Measurements from ENCODE around the gene XKR7.

Gene XKR7

DNA sequence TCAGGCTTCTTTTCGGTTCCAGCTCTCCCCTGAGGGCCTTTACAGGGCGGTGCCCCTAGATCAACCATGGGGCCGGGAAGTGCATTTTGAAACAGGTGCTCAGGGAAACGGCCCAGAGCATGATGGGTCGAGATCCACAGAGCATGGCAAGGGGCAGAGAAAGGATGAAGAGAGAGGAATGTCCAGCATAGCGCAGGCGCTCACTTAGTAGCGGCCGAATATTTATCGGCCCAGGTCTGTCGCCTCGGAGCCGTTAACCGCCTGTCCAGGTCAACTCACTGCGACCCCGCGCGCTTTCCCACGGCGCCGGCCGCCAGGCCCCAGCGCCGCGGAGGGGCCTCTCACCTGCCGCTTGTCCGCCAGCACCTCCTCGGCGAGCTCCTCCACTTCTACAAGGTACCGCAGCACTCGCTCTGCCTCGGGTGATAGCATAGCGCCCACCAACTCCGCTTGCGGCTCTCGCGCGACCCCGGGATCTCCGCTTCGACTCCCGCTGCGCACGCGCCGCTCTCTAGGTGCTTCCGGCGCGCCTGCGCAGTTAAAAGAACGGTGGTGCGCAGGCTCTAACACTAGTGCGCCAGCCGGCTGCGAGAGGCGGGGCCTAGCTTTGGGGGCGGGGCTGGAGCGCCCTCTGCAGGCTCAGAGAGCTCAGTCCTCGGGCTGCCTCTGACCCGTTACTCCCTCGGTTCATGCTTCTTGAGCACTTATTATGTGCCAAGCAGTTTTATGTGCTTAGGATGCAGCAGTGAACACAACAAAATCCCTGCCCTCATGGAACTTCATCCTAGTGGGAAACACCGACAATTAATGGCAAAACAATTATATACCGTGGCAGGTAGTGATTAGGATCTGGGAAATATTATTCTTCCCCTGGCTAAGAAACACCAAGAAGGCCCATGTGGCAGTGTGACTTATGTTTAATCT lies 16.2 kb upstream of the XKR7 start, which contains the start of gene PDRG1:
PDRG1 (minus strand) TSS at position 517 of the 924 bp plus-strand sequence; CDS start at position 432, 85 bp downstream.
- Mint-ChIP-seq H3K27me3 (peaks cover 24% of the 10 kb centered on the region), H3K36me3 (peaks cover 29% of the 10 kb centered on the region), H3K27ac (peak within 1 kb of the TSS; percentile 88), H3K4me3 (peak within 1 kb of the TSS; percentile 93), H3K4me1 (peaks cover 27% of the 10 kb centered on the region), H3K9me3 (peaks cover 4% of the 10 kb centered on the region)
- DNase-seq: peak; percentile 97
- CTCF ChIA-PET: interaction anchor here (0.7 to 4.8 kb wide), 19 partner anchors 8 to 139 kb away, joined by 3 to 55 read pairs (median 5); no protein-coding TSS in a partner anchor

DNA sequence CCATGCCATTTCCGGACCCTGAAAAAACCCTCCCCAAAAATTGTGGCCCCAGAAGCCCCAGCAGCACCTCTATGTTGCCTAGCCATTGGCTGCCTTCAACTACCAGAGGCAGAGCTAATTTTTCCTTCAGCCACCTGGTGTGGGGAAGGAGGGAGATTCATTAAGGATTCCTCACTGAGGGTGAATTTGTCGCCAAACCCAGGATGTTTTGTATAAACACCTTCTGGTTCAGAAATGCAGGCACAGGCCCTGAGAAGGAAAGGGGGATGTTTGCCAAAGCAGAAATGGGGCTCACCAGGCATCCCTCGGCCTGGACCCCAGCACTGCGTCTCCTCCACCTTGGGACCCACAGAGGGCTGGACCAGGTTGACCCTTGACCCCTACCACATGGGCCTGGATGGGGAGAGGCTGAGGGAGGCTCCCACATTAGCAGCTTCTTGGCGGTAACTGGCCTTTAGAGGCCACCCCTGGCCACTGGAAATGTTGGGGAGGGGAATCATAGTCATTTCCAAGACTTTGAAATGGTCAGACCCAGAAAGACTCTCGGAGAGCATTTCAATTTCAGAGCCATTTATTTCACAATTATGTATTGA lies 14.3 kb upstream of the XKR7 start:
- Mint-ChIP-seq H3K9me3 (no peaks in the 10 kb centered on the region), H3K4me1 (peaks cover 27% of the 10 kb centered on the region), H3K36me3 (peaks cover 15% of the 10 kb centered on the region), H3K27ac (no peak overlapping the region), H3K4me3 (no peak overlapping the region), H3K27me3 (peaks cover 25% of the 10 kb centered on the region)
- no peak for DNase-seq
- CTCF ChIA-PET: interaction anchor here (2.1 to 4.8 kb wide), 5 partner anchors 13 to 131 kb away, joined by 7 to 55 read pairs (median 12); no protein-coding TSS in a partner anchor

DNA sequence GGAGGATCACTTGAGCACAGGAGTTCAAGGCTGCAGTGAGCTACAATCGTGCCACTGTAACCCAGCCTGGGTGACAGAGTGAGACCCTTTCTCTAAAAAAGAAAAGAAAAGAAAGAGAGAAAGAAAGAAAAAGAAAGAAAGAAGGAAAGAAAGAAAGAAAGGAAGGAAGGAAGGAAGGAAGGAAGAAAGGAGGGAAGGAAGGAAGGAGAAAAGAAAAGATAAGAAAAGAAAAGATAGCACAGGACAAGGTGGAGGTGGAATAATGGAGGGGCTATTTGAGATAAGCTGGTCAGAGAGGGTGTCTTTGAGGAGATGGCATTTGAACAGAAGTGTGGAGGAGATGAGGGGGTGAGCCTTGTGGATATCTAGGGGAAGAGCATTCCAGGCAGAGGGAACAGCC lies 13.5 kb upstream of the XKR7 start:
- Mint-ChIP-seq H3K4me3 (no peak overlapping the region), H3K27me3 (peaks cover 34% of the 10 kb centered on the region), H3K4me1 (peaks cover 24% of the 10 kb centered on the region), H3K36me3 (peaks cover 10% of the 10 kb centered on the region), H3K9me3 (no peaks in the 10 kb centered on the region), H3K27ac (no peak overlapping the region)
- no peak for DNase-seq
- CTCF ChIA-PET: interaction anchor here (1.3 to 1.5 kb wide), 2 partner anchors 102 to 108 kb away, joined by 4 read pairs; no protein-coding TSS in a partner anchor

DNA sequence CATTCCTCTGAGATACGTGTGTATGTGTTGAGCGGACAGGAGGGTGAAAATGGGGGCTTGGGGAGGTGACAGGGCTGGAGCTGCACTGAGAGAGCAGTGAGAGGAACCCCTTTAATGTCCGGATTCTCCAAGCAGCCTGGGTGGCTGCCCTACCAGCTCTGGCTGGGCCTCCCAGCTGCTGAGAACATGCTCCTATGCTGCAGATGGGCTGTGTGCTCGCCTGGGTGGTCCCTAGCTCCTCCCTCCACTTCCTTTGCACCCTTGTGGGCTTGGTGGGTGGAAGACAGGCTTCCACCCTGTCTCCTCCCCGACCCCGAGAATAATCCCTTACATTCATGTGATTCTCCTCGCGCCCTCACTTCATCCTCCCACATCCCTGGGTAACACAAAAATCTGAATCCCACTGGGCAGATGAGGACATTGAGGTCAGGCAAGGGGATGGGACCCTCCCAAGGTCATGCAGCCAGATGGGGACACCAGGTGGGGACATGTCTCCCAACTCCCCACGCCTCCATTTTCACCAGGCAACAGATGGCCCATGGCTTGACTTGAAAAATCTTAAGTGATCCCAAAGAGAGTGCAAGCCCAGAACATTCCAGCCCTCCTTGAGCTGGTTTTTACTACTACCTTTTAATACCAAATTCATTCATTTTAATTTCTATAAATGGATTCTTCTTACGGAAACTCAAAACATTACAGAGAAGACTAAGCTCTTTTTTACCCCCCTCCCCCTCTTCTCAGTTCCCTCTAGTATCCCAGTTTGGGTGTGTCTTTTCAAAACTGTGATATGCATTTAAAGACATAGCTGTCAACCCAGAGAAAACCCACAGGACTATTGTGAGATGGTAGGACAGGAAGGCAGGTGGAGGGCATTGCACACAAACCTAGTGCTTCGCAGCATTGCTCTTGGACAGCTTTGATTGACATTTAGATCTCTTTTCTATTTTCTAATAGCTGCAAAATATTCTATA lies 11.1 kb upstream of the XKR7 start:
- Mint-ChIP-seq H3K27ac (no peak overlapping the region), H3K9me3 (no peaks in the 10 kb centered on the region), H3K4me1 (peaks cover 4% of the 10 kb centered on the region), H3K27me3 (peaks cover 49% of the 10 kb centered on the region), H3K4me3 (no peak overlapping the region), H3K36me3 (peaks cover under 1% of the 10 kb centered on the region)
- CTCF ChIA-PET: interaction anchor here (0.8 to 1.3 kb wide), 2 partner anchors 104 to 123 kb away, joined by 3 to 4 read pairs; no protein-coding TSS in a partner anchor
- DNase-seq: no peak

DNA sequence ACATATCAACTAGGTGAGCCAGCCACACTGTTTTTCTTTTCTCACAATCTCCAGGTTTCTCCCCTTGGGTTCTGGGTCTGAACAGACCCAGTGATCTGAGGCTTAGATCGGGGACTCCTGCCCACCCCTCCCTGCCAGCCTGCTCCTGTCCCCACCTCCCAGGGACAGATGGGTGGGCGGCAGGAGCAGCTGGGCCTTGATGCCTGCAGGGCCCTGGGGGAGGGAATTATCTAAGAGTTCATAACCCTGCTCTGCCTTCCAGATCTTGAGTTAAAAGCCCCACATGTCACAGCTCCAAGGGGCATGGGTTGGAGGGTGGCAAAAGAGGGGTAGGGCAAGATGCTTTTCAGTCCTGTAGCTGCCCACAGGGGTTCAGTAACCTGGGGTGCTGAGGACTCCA lies 5.2 kb upstream of the XKR7 start:
- no peak overlapping the region for H3K27ac Mint-ChIP-seq
- DNase-seq: no peak
- no peak overlapping the region for H3K4me3 Mint-ChIP-seq
- H3K9me3 Mint-ChIP-seq: no peaks in the 10 kb centered on the region
- no peaks in the 10 kb centered on the region for H3K36me3 Mint-ChIP-seq
- CTCF ChIA-PET: no interaction called here
- peaks cover 4% of the 10 kb centered on the region for H3K4me1 Mint-ChIP-seq
- H3K27me3 Mint-ChIP-seq: peaks cover 67% of the 10 kb centered on the region

DNA sequence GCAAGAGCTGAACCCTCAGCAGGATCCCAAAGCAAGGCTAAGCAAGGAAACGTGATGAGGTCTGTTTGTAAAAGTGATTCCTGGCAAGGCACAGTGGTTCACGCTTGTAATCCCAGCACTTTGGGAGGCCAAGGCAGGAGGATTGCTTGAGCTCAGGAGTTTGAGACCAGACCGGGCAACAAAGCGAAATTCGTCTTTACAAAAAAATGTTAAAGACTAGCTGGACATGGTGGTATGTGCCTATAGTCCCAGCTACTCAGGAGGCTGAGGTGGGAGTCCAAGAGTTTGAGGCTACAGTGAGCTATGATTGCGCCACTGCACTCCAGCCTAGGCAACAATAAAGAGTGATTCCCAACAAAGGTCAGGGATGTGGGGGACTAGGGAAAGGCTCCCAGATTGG lies 4.1 kb upstream of the XKR7 start:
- no peak for DNase-seq
- Mint-ChIP-seq H3K9me3 (no peaks in the 10 kb centered on the region), H3K36me3 (no peaks in the 10 kb centered on the region), H3K27ac (no peak overlapping the region), H3K4me1 (peaks cover 8% of the 10 kb centered on the region), H3K27me3 (peaks cover 75% of the 10 kb centered on the region), H3K4me3 (no peak overlapping the region)
- CTCF ChIA-PET: interaction anchor here (1.0 kb wide), 1 partner anchor 108 kb away, joined by 3 read pairs; no protein-coding TSS in a partner anchor

DNA sequence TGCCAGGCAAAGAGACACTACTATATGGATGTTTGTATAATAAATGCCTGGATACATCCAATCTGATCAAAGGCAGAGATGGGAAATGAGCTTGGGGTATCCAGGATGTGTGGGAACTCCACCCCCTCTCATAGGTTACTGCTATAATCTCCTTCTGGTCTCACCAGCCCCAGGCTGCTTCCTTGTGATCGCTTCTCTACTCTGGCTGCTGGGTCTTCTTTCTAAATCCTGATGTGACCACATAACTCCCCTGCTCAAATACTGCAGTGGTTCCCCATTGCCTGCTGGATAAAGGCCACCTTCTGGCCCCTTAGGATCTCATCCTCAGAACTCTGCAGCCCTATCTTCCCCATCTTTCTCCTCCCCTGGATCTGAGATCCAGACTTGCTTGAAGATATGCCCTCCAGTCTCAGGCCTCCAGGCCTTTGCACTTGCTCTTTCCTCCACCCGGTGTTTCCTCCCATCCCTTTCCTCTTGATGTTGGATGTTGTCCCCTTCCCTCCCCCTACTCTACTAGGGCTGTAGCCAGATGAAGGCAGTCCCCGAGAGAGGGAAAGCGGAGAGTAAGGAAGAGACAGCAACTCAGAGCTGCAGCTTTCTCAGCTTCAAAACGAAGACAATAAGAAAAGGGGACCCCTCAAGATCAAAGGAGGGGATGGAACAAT lies 828 bp upstream of the XKR7 start:
- Mint-ChIP-seq H3K36me3 (no peaks in the 10 kb centered on the region), H3K9me3 (no peaks in the 10 kb centered on the region), H3K4me3 (peak overlapping the region; percentile 46), H3K27me3 (peaks cover 75% of the 10 kb centered on the region), H3K4me1 (peaks cover 10% of the 10 kb centered on the region), H3K27ac (no peak overlapping the region)
- CTCF ChIA-PET: interaction anchor here (1.0 to 1.5 kb wide), 2 partner anchors 14 to 59 kb away, joined by 3 to 7 read pairs; partner anchors contain the start of gene PDRG1
- no peak for DNase-seq

DNA sequence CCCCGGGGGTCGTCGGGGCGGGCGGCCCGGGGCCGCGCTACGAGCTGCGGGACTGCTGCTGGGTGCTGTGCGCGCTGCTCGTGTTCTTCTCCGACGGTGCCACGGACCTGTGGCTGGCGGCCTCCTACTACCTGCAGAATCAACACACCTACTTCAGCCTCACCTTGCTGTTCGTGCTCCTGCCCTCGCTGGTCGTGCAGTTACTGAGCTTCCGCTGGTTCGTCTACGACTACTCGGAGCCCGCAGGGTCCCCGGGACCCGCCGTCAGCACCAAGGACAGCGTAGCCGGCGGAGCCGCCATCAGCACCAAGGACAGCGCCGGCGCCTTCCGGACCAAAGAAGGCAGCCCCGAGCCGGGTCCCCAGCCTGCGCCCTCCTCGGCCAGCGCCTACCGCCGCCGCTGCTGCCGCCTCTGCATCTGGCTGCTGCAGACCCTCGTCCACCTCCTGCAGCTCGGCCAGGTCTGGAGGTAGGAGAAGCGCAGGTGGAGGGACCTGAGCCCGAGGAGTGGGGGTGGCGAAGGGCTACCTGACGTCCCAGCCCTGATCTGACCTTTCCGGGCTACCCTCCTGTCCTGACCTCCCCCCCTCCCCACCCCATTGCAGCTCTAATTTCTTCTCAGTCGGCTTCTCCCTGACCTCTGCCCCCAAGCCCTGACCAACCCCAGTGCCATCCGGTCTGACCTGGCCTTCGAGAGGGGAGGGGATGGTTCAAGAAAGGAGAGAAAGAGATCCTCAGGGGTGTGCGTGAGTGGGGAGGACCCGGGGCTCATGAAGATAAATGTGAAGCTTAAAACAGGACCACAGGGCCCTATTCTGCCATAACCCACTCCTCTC lies 558 bp downstream of the XKR7 start:
- H3K27ac Mint-ChIP-seq: no peak overlapping the region
- H3K36me3 Mint-ChIP-seq: no peaks in the 10 kb centered on the region
- H3K4me3 Mint-ChIP-seq: peak overlapping the region; percentile 81
- peaks cover 10% of the 10 kb centered on the region for H3K4me1 Mint-ChIP-seq
- peak; percentile 91 for DNase-seq
- peaks cover 70% of the 10 kb centered on the region for H3K27me3 Mint-ChIP-seq
- H3K9me3 Mint-ChIP-seq: no peaks in the 10 kb centered on the region
- CTCF ChIA-PET: interaction anchor here (1.0 to 1.3 kb wide), 2 partner anchors 58 to 122 kb away, joined by 3 to 4 read pairs; no protein-coding TSS in a partner anchor

DNA sequence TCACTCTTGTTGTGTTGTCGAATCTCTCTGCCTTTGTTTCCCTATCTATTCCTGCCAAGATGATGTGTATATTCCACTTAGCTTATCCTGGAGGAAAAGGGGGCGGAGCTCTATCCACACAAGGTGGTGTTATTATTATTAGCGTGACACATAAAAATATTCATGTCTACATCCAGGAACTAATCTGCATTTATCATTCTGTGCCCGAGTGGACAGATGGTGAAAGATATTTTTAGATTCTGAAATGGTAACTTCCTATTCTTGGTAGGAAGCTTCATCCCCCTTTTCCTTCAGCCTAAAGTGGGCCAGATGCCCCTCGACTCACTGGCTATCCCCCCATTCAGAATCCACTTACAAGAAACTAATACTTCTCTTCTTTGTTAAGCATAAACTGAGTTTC lies 2.0 kb downstream of the XKR7 start:
- no peaks in the 10 kb centered on the region for H3K9me3 Mint-ChIP-seq
- H3K4me3 Mint-ChIP-seq: no peak overlapping the region
- no peak overlapping the region for H3K27ac Mint-ChIP-seq
- no peaks in the 10 kb centered on the region for H3K36me3 Mint-ChIP-seq
- no peak for DNase-seq
- peaks cover 10% of the 10 kb centered on the region for H3K4me1 Mint-ChIP-seq
- H3K27me3 Mint-ChIP-seq: peaks cover 66% of the 10 kb centered on the region
- CTCF ChIA-PET: interaction anchor here (0.7 kb wide), 1 partner anchor 18 kb away, joined by 3 read pairs; the partner anchor contains the start of gene PDRG1

DNA sequence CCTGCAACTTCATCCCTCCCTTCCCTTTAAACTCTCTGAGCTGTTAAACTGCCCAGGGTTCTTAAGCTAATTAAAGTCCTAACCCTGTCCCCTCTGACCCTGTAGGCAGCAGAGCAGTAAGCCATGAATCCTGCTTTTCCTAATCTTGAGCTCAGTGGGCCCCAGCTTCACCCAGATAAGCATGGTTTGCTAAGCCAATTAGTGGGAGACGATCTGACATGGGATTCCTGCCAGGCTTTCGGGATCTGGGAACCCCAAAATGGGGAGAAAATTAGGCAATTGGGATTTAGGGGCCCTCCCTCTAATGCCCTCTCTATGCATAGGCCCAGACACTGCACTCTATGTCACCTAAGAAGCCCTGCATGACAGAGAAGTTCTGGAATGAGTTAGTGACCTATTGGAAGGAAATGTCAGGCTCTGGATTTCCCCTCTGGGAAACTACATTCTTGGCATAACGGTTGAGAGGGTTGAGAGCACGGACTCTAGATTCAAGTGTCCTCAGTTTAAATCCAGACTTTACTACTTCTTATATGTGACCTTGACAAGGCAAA lies 4.6 kb downstream of the XKR7 start:
- DNase-seq: no peak
- Mint-ChIP-seq H3K9me3 (no peaks in the 10 kb centered on the region), H3K27me3 (peaks cover 47% of the 10 kb centered on the region), H3K27ac (no peak overlapping the region), H3K36me3 (no peaks in the 10 kb centered on the region), H3K4me1 (peaks cover 6% of the 10 kb centered on the region), H3K4me3 (no peak overlapping the region)
- CTCF ChIA-PET: no interaction called here

DNA sequence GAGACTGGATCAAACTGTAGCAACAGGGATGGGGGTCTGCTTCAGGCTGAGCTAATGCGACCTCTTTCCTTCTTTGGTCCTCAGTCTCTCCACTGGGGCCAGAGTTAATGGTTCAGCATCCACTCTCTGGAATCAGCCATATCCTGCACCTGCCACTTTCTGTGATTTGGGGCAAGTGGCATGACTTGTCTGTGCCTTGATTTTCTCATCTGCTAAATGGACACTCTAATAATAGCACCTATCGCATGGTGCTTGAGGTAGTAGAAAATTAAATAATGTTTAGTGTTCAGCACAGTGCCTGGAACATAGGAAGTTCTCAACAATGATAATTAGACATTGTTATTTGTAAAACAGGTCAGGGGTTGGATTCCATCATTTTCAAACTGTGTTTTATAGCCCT lies 6.3 kb downstream of the XKR7 start:
- Mint-ChIP-seq H3K36me3 (no peaks in the 10 kb centered on the region), H3K27ac (no peak overlapping the region), H3K4me1 (no peaks in the 10 kb centered on the region), H3K9me3 (no peaks in the 10 kb centered on the region), H3K4me3 (no peak overlapping the region), H3K27me3 (peaks cover 31% of the 10 kb centered on the region)
- no peak for DNase-seq
- CTCF ChIA-PET: interaction anchor here (0.7 kb wide), 1 partner anchor 61 kb away, joined by 3 read pairs; no protein-coding TSS in a partner anchor

DNA sequence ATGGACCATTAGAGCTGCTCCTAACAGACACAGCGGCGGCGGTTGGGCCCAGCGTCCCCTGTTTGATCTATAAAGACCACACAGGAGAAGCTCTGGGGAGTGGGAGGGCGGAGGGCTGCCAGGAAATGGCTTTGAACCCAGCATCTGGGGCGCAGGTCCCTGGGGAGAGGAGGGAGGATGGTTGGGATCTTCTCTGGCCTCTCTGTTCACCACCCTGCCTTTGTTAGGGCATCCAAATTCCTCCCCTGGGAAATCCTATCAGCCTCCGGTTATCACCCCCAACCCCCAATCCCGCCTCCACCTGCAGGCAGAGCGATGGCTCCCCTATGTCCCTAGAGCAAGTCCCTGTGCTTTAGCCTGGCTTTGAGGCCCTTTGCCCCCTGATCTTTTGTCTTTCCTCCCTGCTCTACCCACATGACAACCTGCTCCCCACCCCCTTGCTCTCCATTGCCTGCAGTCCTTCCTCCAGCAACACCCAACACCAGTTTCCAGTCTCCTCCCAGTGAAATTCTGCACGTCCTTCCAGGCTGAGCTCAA lies 7.1 kb downstream of the XKR7 start:
- Mint-ChIP-seq H3K36me3 (no peaks in the 10 kb centered on the region), H3K4me1 (no peaks in the 10 kb centered on the region), H3K9me3 (no peaks in the 10 kb centered on the region), H3K27ac (no peak overlapping the region), H3K4me3 (no peak overlapping the region), H3K27me3 (peaks cover 28% of the 10 kb centered on the region)
- DNase-seq: no peak
- CTCF ChIA-PET: interaction anchor here (0.7 kb wide), 1 partner anchor 61 kb away, joined by 3 read pairs; no protein-coding TSS in a partner anchor

All from activated naive CD4-positive, alpha-beta T cell treated with anti-CD3 and anti-CD28 coated beads, Interleukin-2, amount 10 ng/mL, durations not matched to agents 7 days and 5 days (primary cell).